Mesendoderm (in vitro differentiated cells): ENCODE data around the gene CCRL2.
"Not testable (repeated sequence)": the region's sequence is repeated elsewhere in the genome, so short reads cannot be mapped to it uniquely, and the experiment has no call there.

Source experiments
- DNase-seq: peaks from one replicate; pipeline ENCODE4 v3.0.0; 2013
- H2AK5ac ChIP-seq: 2 replicates; pipeline ENCODE4 v1.6.1; 2013; ENCODE audit warnings: low read length, inconsistent platforms
- H2BK120ac ChIP-seq: 2 replicates; pipeline ENCODE4 v1.6.1; 2013; ENCODE audit warnings: low read depth, mild to moderate bottlenecking, low read length, moderate library complexity, mixed read lengths
- H2BK15ac ChIP-seq: replicated peaks from 2 replicates; pipeline ENCODE4 v1.6.1; 2013; ENCODE audit warnings: low read depth, mild to moderate bottlenecking, moderate library complexity
- H2BK5ac ChIP-seq: 2 replicates; pipeline ENCODE4 v1.6.1; 2013; ENCODE audit warnings: low read length, inconsistent platforms
- H3K18ac ChIP-seq: 2 replicates; pipeline ENCODE4 v1.6.1; 2013; ENCODE audit warnings: mild to moderate bottlenecking, low read length, mixed read lengths
- H3K23ac ChIP-seq: one replicate; pipeline ENCODE4 v1.6.1; 2013; ENCODE audit warnings: low read length
- H3K27ac ChIP-seq: 2 replicates; pipeline ENCODE4 v1.5.1; 2013; ENCODE audit warnings: low read depth, mild to moderate bottlenecking, inconsistent platforms, low read length, moderate library complexity
- H3K27me3 ChIP-seq: 2 replicates; pipeline ENCODE4 v1.6.1; 2013; ENCODE audit warnings: low read length, control low read depth, mild to moderate bottlenecking, inconsistent platforms; ENCODE audit not compliant: insufficient read depth, poor library complexity
- H3K36me3 ChIP-seq: 2 replicates; pipeline ENCODE4 v1.6.1; 2013; ENCODE audit warnings: low read length, inconsistent platforms; ENCODE audit not compliant: control insufficient read depth, insufficient read depth
- H3K4ac ChIP-seq: one replicate; pipeline ENCODE4 v1.6.1; 2013; ENCODE audit warnings: low read depth, mild to moderate bottlenecking, low read length, moderate library complexity
- H3K4me1 ChIP-seq: 2 replicates; pipeline ENCODE4 v1.6.1; 2013; ENCODE audit warnings: low read depth, low read length, inconsistent platforms; ENCODE audit not compliant: control insufficient read depth
- H3K4me2 ChIP-seq: 2 replicates; pipeline ENCODE4 v1.6.1; 2013; ENCODE audit warnings: low read length
- H3K4me3 ChIP-seq: 2 replicates; pipeline ENCODE4 v1.5.1; 2013; ENCODE audit warnings: mild to moderate bottlenecking, low read length
- H3K56ac ChIP-seq: one replicate; pipeline ENCODE4 v1.6.1; 2013; ENCODE audit warnings: low read length
- H3K79me1 ChIP-seq: 2 replicates; pipeline ENCODE4 v1.6.1; 2013; ENCODE audit warnings: low read length, inconsistent platforms
- H3K79me2 ChIP-seq: 2 replicates; pipeline ENCODE4 v1.6.1; 2013; ENCODE audit warnings: mild to moderate bottlenecking, low read length; ENCODE audit not compliant: control insufficient read depth, insufficient read depth
- H3K9ac ChIP-seq: 2 replicates; pipeline ENCODE4 v1.6.1; 2013; ENCODE audit warnings: low read length, inconsistent platforms
- H4K5ac ChIP-seq: one replicate; pipeline ENCODE4 v1.6.1; 2013; ENCODE audit warnings: low read length
- H4K8ac ChIP-seq: one replicate; pipeline ENCODE4 v1.6.1; 2013; ENCODE audit warnings: low read depth, mild to moderate bottlenecking, control low read depth, low read length, moderate library complexity
- WGBS: extraction: QIAGEN DNeasy Blood & Tissue Kit; methylation state at CpG from one replicate; pipeline ENCODE4 v1.1.7; 2013; ENCODE audit warnings: low lambda C conversion rate, missing lambda C conversion rate; ENCODE audit not compliant: insufficient coverage; ENCODE audit errors: extremely low coverage; 5-methylcytosine and 5-hydroxymethylcytosine counted together

CCRL2 gene

DNA sequence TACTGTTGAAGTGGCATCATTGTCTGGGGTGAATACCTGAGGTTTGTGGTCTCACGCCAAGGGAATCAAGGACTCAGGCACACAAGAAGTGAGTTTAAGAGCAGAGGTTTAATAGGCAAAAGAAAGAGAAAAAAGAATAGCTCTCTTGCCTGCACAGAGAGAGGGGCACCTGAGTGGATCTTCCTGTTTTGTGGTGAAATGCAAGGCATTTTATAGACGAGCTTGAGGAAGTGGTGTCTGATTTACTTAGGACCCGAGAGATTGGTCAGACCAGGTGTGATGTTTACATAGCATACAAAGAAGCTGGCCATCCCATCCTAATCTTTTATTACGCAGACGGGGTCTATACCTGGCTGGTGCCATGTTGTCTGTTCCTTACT is 23.1 kb upstream of the CCRL2 start:
- Histone ChIP-seq H2BK15ac (no peak overlapping the region), H4K8ac (no peak overlapping the region), H2BK120ac (no peak overlapping the region), H3K4me2 (no peak overlapping the region), H3K79me1 (no peaks in the 10 kb centered on the region), H4K5ac (no peak overlapping the region), H3K4me3 (no peak overlapping the region), H3K4ac (no peak overlapping the region), H2AK5ac (no peak overlapping the region), H3K9ac (no peak overlapping the region), H3K18ac (no peak overlapping the region), H3K23ac (no peak overlapping the region), H3K27ac (no peak overlapping the region), H3K36me3 (no peaks in the 10 kb centered on the region), H3K27me3 (no peaks in the 10 kb centered on the region), H3K56ac (no peak overlapping the region), H2BK5ac (no peak overlapping the region), H3K79me2 (no peaks in the 10 kb centered on the region), H3K4me1 (peaks cover 13% of the 10 kb centered on the region)
- WGBS = no CpG with 5 or more reads among the region's 5 CpGs
- DNase-seq = no peak

DNA sequence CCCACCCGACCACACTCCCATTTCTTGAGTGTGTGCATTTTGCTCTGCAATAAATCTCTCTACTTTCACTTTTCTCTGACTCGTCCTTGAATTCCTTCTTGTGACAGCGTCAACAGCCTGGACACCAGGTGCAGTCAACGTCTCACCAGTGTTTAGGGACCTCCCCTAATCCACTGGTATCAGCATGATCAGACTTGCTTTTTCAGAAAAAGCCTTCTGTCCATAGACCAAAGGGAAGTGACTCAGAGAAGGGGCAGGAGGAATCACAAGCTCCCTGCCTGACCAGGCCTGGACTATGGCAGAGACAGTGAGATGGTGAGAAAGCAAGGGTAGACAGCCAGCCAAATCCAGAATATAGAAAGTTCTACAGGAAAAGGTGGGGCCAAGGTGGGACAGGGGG is 20.9 kb upstream of the CCRL2 start:
- no peak overlapping the region for H3K56ac ChIP-seq
- no peaks in the 10 kb centered on the region for H3K79me2 ChIP-seq
- H3K4me1 ChIP-seq = peaks cover under 1% of the 10 kb centered on the region
- H3K79me1 ChIP-seq = no peaks in the 10 kb centered on the region
- H2BK15ac ChIP-seq = no peak overlapping the region
- no peak for DNase-seq
- no peak overlapping the region for H3K23ac ChIP-seq
- no peak overlapping the region for H3K9ac ChIP-seq
- no peak overlapping the region for H3K4me2 ChIP-seq
- no peak overlapping the region for H2AK5ac ChIP-seq
- H2BK120ac ChIP-seq = no peak overlapping the region
- no peak overlapping the region for H3K4ac ChIP-seq
- no peak overlapping the region for H3K18ac ChIP-seq
- H4K8ac ChIP-seq = no peak overlapping the region
- no peaks in the 10 kb centered on the region for H3K27me3 ChIP-seq
- H3K4me3 ChIP-seq = no peak overlapping the region
- H3K27ac ChIP-seq = no peak overlapping the region
- no peak overlapping the region for H4K5ac ChIP-seq
- no CpG with 5 or more reads among the region's 4 CpGs for WGBS
- H3K36me3 ChIP-seq = no peaks in the 10 kb centered on the region
- H2BK5ac ChIP-seq = no peak overlapping the region

DNA sequence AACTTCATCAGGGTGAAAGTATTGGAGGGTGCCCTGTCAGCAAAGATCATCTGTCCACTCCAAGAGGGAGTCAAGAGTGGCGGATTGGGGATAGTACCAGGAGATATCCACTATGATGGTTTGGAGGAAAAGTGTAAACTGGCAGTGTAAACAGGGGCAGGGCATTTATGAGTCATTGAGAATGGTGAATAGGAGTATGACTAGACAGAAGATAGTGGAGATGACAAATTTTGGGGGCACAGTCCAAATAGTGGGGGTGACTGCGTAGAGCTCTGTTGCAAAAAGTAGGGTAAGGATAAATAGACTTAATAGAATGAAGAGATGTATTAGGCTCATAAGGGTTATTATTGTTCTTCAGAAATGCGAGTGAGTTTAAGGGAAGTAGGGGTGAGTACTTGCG is 18.2 kb upstream of the CCRL2 start:
- WGBS = no CpG with 5 or more reads among the region's 4 CpGs
- DNase-seq, H2AK5ac ChIP-seq, H3K9ac ChIP-seq, H2BK120ac ChIP-seq, H3K4me1 ChIP-seq, H2BK5ac ChIP-seq, H3K18ac ChIP-seq, H4K5ac ChIP-seq, H3K27ac ChIP-seq, H3K36me3 ChIP-seq, H2BK15ac ChIP-seq, H3K23ac ChIP-seq, H3K79me1 ChIP-seq, H4K8ac ChIP-seq, H3K4me3 ChIP-seq, H3K4ac ChIP-seq, H3K56ac ChIP-seq, H3K4me2 ChIP-seq, H3K79me2 ChIP-seq, H3K27me3 ChIP-seq: not testable (repeated sequence)

DNA sequence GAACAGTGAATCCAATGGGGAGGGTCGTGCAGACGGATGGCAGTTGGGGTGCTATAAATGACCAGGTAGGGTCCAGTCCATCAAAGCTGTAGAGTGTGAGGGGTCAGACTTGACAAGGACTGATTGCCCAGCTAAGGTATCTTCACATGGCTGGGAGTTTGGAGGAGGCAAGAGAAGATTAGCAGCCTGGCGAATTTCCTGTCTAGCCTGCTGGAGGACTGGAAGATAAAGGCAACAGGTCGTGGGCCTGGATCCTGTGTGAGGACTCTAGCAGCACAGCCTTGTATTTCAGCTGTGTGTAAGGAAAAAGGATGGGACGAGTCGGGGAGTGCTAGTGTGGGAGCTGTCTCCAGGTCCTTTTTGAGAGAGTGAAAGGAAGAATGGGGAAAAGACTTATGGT is 17.8 kb upstream of the CCRL2 start:
- no peak overlapping the region for H4K8ac ChIP-seq
- H2BK120ac ChIP-seq = no peak overlapping the region
- H3K27ac ChIP-seq = no peak overlapping the region
- no CpG with 5 or more reads among the region's 6 CpGs for WGBS
- no peaks in the 10 kb centered on the region for H3K79me2 ChIP-seq
- no peak overlapping the region for H2AK5ac ChIP-seq
- no peak overlapping the region for H3K9ac ChIP-seq
- DNase-seq = no peak
- H3K4me2 ChIP-seq = no peak overlapping the region
- no peak overlapping the region for H3K4me3 ChIP-seq
- no peaks in the 10 kb centered on the region for H3K36me3 ChIP-seq
- no peak overlapping the region for H2BK5ac ChIP-seq
- H3K23ac ChIP-seq = no peak overlapping the region
- no peak overlapping the region for H3K56ac ChIP-seq
- H4K5ac ChIP-seq = no peak overlapping the region
- no peaks in the 10 kb centered on the region for H3K27me3 ChIP-seq
- peaks cover 3% of the 10 kb centered on the region for H3K4me1 ChIP-seq
- no peaks in the 10 kb centered on the region for H3K79me1 ChIP-seq
- no peak overlapping the region for H3K4ac ChIP-seq
- H3K18ac ChIP-seq = no peak overlapping the region
- H2BK15ac ChIP-seq = no peak overlapping the region

DNA sequence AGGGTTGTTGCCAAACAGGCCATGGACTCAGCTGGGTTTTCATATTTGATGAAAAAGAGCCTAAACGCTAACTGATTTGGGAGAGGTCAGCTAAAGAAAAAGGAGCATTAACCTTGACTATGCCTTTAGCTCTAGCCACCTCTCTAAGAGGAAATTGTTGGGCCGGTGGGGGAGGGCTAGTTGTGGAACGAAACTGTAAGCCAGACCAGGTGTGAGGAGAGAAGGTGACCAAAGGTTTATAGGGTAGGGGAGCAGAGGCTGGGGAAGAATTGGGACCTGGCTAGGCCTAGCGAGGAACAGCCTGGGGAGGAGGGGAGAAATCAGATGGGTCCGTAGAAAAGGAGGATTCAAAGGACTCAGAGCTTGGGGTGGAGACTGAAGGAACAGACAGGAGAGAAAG is 15.5 kb upstream of the CCRL2 start:
- H3K18ac ChIP-seq, DNase-seq, H3K79me2 ChIP-seq, H3K23ac ChIP-seq, H4K5ac ChIP-seq, H3K36me3 ChIP-seq, H3K79me1 ChIP-seq, H3K27me3 ChIP-seq, H2BK120ac ChIP-seq, H2BK15ac ChIP-seq, H3K4ac ChIP-seq, H3K27ac ChIP-seq, H3K4me3 ChIP-seq, H3K4me2 ChIP-seq, H3K4me1 ChIP-seq, H2BK5ac ChIP-seq, H4K8ac ChIP-seq, H3K56ac ChIP-seq, H3K9ac ChIP-seq, H2AK5ac ChIP-seq: not testable (repeated sequence)
- WGBS = no CpG with 5 or more reads among the region's 5 CpGs

DNA sequence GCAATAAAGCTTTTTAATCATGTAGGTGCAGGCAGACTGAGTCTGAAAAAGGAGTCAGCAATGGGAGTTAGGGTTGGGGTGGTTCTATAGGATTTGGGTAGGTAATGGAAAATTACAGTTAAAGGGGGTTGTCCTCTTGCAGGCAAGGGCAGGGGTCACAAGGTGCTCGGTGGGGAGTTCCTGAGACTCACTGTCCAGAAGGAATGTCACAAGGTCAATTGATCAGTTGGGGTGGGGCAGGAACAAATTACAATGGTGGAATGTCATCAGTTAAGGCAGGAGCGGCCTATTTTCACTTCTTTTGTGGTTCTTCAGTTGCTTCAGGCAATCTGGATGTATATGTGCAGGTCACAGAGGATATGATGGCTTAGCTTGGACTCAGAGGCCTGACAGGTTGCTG is 14.0 kb upstream of the CCRL2 start:
- no peak overlapping the region for H2AK5ac ChIP-seq
- WGBS = no CpG with 5 or more reads among the region's 2 CpGs
- H3K23ac ChIP-seq = no peak overlapping the region
- H3K79me1 ChIP-seq = no peaks in the 10 kb centered on the region
- H3K27ac ChIP-seq = no peak overlapping the region
- no peak overlapping the region for H2BK5ac ChIP-seq
- H3K4me2 ChIP-seq = no peak overlapping the region
- H3K4ac ChIP-seq = no peak overlapping the region
- H3K4me3 ChIP-seq = no peak overlapping the region
- H3K56ac ChIP-seq = no peak overlapping the region
- H2BK15ac ChIP-seq = no peak overlapping the region
- H3K79me2 ChIP-seq = no peaks in the 10 kb centered on the region
- peaks cover 3% of the 10 kb centered on the region for H3K4me1 ChIP-seq
- H4K8ac ChIP-seq = no peak overlapping the region
- no peak overlapping the region for H3K9ac ChIP-seq
- peak; percentile 76 for DNase-seq
- H3K36me3 ChIP-seq = no peaks in the 10 kb centered on the region
- H3K18ac ChIP-seq = no peak overlapping the region
- H2BK120ac ChIP-seq = no peak overlapping the region
- H4K5ac ChIP-seq = no peak overlapping the region
- H3K27me3 ChIP-seq = no peaks in the 10 kb centered on the region
